Measurements from ENCODE around the gene MIA2. TPM values are rescaled to one million over a fixed set of nuclear protein-coding genes. Genes with fewer than 3 reads are reported as not detected.

The MIA2 gene
- total RNA-seq, 2 donors from 2014 or later = 16.8 to 26.5 TPM

DNA sequence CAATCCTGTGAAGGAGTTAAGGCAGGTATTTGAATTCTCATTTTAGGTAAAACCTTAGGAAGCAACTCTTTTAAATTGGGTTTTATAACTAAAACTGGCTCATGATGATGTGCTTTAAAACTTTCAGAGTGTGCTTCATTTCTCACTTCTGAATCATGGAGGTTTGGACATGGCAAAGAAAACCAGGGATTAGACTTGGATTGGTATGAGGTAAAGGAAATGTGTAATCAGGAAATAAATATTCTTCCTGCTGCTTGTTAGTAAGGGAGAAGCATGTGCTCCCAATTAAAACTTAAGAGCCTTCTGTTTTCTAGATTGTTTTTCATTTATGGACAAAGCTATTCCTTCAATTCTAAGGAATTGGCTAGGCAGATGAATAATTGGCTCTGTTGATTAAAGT is 141.1 kb downstream of the MIA2 start:
- Histone ChIP-seq H3K27ac (ENCODE audit: low read depth, low read length) (no peak overlapping the region), H3K9ac (ENCODE audit: extremely low read depth, low read length, poor library complexity, severe bottlenecking) (no peak overlapping the region), H3K36me3 (ENCODE audit: control insufficient read depth, insufficient read depth, low read length) (no peaks in the 10 kb centered on the region), H3K9me3 (ENCODE audit: control insufficient read depth, low read length) (no peaks in the 10 kb centered on the region), H3K4me3 (ENCODE audit: low read length) (no peak overlapping the region), H3K27me3 (ENCODE audit: control insufficient read depth, insufficient read depth, low read length, poor library complexity, severe bottlenecking) (no peaks in the 10 kb centered on the region), H3K4me1 (ENCODE audit: control insufficient read depth, insufficient read depth, low read length) (no peaks in the 10 kb centered on the region)
- Mint-ChIP-seq H3K4me3 (no peak overlapping the region), H3K27ac (no peak overlapping the region), H3K27me3 (ENCODE audit: insufficient read depth) (no peaks in the 10 kb centered on the region), H3K9me3 (no peaks in the 10 kb centered on the region), H3K36me3 (ENCODE audit: low read depth) (no peaks in the 10 kb centered on the region), H3K4me1 (peaks cover 10% of the 10 kb centered on the region)
- TF ChIP-seq, protein P1, sequence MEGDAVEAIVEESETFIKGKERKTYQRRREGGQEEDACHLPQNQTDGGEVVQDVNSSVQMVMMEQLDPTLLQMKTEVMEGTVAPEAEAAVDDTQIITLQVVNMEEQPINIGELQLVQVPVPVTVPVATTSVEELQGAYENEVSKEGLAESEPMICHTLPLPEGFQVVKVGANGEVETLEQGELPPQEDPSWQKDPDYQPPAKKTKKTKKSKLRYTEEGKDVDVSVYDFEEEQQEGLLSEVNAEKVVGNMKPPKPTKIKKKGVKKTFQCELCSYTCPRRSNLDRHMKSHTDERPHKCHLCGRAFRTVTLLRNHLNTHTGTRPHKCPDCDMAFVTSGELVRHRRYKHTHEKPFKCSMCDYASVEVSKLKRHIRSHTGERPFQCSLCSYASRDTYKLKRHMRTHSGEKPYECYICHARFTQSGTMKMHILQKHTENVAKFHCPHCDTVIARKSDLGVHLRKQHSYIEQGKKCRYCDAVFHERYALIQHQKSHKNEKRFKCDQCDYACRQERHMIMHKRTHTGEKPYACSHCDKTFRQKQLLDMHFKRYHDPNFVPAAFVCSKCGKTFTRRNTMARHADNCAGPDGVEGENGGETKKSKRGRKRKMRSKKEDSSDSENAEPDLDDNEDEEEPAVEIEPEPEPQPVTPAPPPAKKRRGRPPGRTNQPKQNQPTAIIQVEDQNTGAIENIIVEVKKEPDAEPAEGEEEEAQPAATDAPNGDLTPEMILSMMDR (conservative IDR thresholded peaks at IDR 0.05) = no peak
- DNase-seq = no peak

- Histone ChIP-seq H3K4me1 (ENCODE audit: control insufficient read depth, insufficient read depth, low read length) (no peaks in the 10 kb centered on the region), H3K4me3 (ENCODE audit: low read length) (peak overlapping the region; percentile 66), H3K27ac (ENCODE audit: low read depth, low read length) (peak overlapping the region; percentile 29), H3K9ac (ENCODE audit: extremely low read depth, low read length, poor library complexity, severe bottlenecking) (peak overlapping the region; percentile 24), H3K9me3 (ENCODE audit: control insufficient read depth, low read length) (no peaks in the 10 kb centered on the region), H3K36me3 (ENCODE audit: control insufficient read depth, insufficient read depth, low read length) (no peaks in the 10 kb centered on the region), H3K27me3 (ENCODE audit: control insufficient read depth, insufficient read depth, low read length, poor library complexity, severe bottlenecking) (no peaks in the 10 kb centered on the region)
- TF ChIP-seq, protein P1 (conservative IDR thresholded peaks at IDR 0.05) = no peak
- Mint-ChIP-seq H3K4me3 (no peak overlapping the region), H3K27me3 (ENCODE audit: insufficient read depth) (no peaks in the 10 kb centered on the region), H3K36me3 (ENCODE audit: low read depth) (no peaks in the 10 kb centered on the region), H3K4me1 (peaks cover 12% of the 10 kb centered on the region), H3K27ac (peak overlapping the region; percentile 77), H3K9me3 (no peaks in the 10 kb centered on the region)
- DNase-seq = no peak
- WGBS, 2 experiments (ENCODE audit: insufficient coverage in 1 of 2, insufficient read length in 1 of 2) = 73 to 86% methylated on average over 3 to 4 of the region's 4 CpGs
Measured at GRCh38 chr14:39376667-39377403, 143.1 kb downstream of the MIA2 start.

DNA sequence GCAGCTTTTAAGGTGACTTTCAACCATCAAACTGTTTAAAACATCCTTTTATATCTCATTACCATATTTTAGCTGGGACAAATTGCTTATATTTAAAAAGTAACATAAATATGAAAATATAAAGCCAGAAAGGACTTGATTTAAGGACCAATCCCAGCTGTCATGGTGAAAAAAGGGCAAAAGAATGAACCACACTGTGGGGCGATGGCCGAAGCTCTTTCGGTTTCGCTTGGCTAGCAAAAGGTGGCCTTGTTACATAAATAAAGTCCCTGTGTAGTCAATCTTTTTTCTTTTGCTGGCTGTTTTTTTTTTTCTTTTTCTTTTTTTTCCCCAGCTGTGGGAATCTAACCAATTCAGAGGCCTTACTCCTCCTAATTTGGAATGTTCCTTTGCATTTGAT is 147.7 kb downstream of the MIA2 start:
- no peaks in the 10 kb centered on the region for H3K36me3 ChIP-seq (ENCODE audit: control insufficient read depth, insufficient read depth, low read length)
- no peak for DNase-seq
- H3K27me3 ChIP-seq (ENCODE audit: control insufficient read depth, insufficient read depth, low read length, poor library complexity, severe bottlenecking) = no peaks in the 10 kb centered on the region
- Mint-ChIP-seq H3K9me3 (no peaks in the 10 kb centered on the region), H3K4me3 (no peak overlapping the region), H3K27ac (no peak overlapping the region), H3K27me3 (ENCODE audit: insufficient read depth) (no peaks in the 10 kb centered on the region), H3K36me3 (ENCODE audit: low read depth) (no peaks in the 10 kb centered on the region), H3K4me1 (peaks cover 12% of the 10 kb centered on the region)
- no peak overlapping the region for H3K27ac ChIP-seq (ENCODE audit: low read depth, low read length)
- no peaks in the 10 kb centered on the region for H3K9me3 ChIP-seq (ENCODE audit: control insufficient read depth, low read length)
- no peak overlapping the region for H3K9ac ChIP-seq (ENCODE audit: extremely low read depth, low read length, poor library complexity, severe bottlenecking)
- H3K4me3 ChIP-seq (ENCODE audit: low read length) = no peak overlapping the region
- H3K4me1 ChIP-seq (ENCODE audit: control insufficient read depth, insufficient read depth, low read length) = no peaks in the 10 kb centered on the region
- 93 to 96% methylated on average over 4 of the region's 4 CpGs for WGBS, 2 experiments (ENCODE audit: insufficient coverage in 1 of 2, insufficient read length in 1 of 2)
- TF ChIP-seq, protein P1 (conservative IDR thresholded peaks at IDR 0.05) = no peak
